ENCODE measurements around the gene TLR6. TPM values are rescaled to one million over a fixed set of nuclear protein-coding genes. Genes with fewer than 3 reads are reported as not detected.

The TLR6 gene
- total RNA-seq, 1 experiment from 2014 or later = not detected

DNA sequence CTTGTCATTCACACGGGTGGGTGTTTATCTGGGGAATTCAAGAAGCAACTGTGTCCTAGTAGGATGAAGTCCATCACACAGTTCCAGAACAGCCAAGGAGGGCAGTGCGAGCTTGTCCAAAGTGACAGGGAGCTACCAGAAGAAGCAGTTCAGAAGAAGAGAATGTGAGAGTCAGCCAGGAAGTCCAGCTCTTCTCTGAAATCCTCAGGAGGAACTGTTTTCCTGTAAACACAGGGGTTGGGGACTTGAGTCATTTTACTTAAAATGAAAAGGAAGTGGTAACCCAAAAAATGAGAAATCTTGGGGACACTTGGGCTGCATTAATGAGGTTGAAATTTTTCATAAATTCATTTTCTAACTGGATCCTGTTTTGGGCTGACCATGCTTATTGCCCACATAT is 65.6 kb downstream of the TLR6 start:
- H3K36me3 ChIP-seq (ENCODE audit: control insufficient read depth, insufficient read depth, low read length) = no peaks in the 10 kb centered on the region
- Mint-ChIP-seq H3K27ac (ENCODE audit: unreplicated experiment) (no peak overlapping the region), H3K4me1 (ENCODE audit: low read depth, unreplicated experiment) (peaks cover 6% of the 10 kb centered on the region), H3K9me3 (ENCODE audit: unreplicated experiment) (no peaks in the 10 kb centered on the region), H3K27me3 (ENCODE audit: insufficient read depth, unreplicated experiment) (peaks cover 14% of the 10 kb centered on the region), H3K4me3 (ENCODE audit: unreplicated experiment) (no peak overlapping the region), H3K36me3 (ENCODE audit: insufficient read depth, unreplicated experiment) (no peaks in the 10 kb centered on the region)
- TF ChIP-seq, protein P1, sequence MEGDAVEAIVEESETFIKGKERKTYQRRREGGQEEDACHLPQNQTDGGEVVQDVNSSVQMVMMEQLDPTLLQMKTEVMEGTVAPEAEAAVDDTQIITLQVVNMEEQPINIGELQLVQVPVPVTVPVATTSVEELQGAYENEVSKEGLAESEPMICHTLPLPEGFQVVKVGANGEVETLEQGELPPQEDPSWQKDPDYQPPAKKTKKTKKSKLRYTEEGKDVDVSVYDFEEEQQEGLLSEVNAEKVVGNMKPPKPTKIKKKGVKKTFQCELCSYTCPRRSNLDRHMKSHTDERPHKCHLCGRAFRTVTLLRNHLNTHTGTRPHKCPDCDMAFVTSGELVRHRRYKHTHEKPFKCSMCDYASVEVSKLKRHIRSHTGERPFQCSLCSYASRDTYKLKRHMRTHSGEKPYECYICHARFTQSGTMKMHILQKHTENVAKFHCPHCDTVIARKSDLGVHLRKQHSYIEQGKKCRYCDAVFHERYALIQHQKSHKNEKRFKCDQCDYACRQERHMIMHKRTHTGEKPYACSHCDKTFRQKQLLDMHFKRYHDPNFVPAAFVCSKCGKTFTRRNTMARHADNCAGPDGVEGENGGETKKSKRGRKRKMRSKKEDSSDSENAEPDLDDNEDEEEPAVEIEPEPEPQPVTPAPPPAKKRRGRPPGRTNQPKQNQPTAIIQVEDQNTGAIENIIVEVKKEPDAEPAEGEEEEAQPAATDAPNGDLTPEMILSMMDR (IDR thresholded peaks at IDR 0.05; ENCODE audit: insufficient read depth in 1 of 2, low read depth in 1 of 2, low read length in 1 of 2, severe bottlenecking in 1 of 2, unreplicated experiment in 1 of 2) = no peak
- intact Hi-C loops (cut with micrococcal nuclease; ENCODE audit: unreplicated experiment) = no loop called here
- CTCF ChIA-PET = no interaction called here
- H3K27me3 ChIP-seq (replicated peaks; ENCODE audit: control insufficient read depth, insufficient read depth, low read length) = no peaks in the 10 kb centered on the region
- DNase-seq = no peak
- no peak overlapping the region for H3K4me3 ChIP-seq (ENCODE audit: low read depth, low read length)
- no peaks in the 10 kb centered on the region for H3K4me1 ChIP-seq
- no peaks in the 10 kb centered on the region; the same call in 1 of the 2 replicates for H3K9me3 ChIP-seq
- POLR2A ChIA-PET = no interaction called here
- no TSS peak for BruUV-seq (replicated peaks)

- no peaks in the 10 kb centered on the region for H3K27me3 ChIP-seq (replicated peaks; ENCODE audit: control insufficient read depth, insufficient read depth, low read length)
These were observed 68.3 kb downstream of the TLR6 start for GRCh38 chr4:38788317-38788716.

DNA sequence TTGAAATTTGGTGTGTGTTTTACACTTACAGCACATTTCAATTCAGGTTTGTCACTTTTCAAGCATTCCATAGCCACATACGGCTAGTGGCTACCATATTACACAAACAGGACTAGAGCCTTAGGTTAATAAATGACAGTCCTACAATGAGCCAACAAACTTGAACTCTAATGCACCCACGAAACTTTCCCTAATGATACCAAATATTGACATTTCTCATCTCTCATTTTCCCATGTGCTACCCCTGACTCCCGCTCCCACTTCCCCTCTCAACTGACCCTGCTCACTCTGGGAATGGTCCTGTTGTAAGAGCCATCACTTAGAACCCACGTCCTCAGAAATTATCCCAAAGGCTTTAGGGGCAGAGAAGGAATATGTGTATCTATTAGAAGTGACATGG is 68.9 kb downstream of the TLR6 start:
- Mint-ChIP-seq H3K27me3 (ENCODE audit: insufficient read depth, unreplicated experiment) (peaks cover 6% of the 10 kb centered on the region), H3K36me3 (ENCODE audit: insufficient read depth, unreplicated experiment) (no peaks in the 10 kb centered on the region), H3K4me3 (ENCODE audit: unreplicated experiment) (no peak overlapping the region), H3K27ac (ENCODE audit: unreplicated experiment) (no peak overlapping the region), H3K4me1 (ENCODE audit: low read depth, unreplicated experiment) (peaks cover 6% of the 10 kb centered on the region), H3K9me3 (ENCODE audit: unreplicated experiment) (no peaks in the 10 kb centered on the region)
- no peaks in the 10 kb centered on the region for H3K27me3 ChIP-seq (replicated peaks; ENCODE audit: control insufficient read depth, insufficient read depth, low read length)
- TF ChIP-seq, protein P1 (IDR thresholded peaks at IDR 0.05; ENCODE audit: insufficient read depth in 1 of 2, low read depth in 1 of 2, low read length in 1 of 2, severe bottlenecking in 1 of 2, unreplicated experiment in 1 of 2) = no peak
- ChIA-PET CTCF (no interaction called here), POLR2A (no interaction called here)
- H3K4me1 ChIP-seq = no peaks in the 10 kb centered on the region
- H3K36me3 ChIP-seq (ENCODE audit: control insufficient read depth, insufficient read depth, low read length) = no peaks in the 10 kb centered on the region
- no TSS peak for BruUV-seq (replicated peaks)
- H3K4me3 ChIP-seq (ENCODE audit: low read depth, low read length) = no peak overlapping the region
- intact Hi-C loops (cut with micrococcal nuclease; ENCODE audit: unreplicated experiment) = no loop called here
- no peaks in the 10 kb centered on the region; the same call in 1 of the 2 replicates for H3K9me3 ChIP-seq
- DNase-seq = no peak

More at GRCh38 chr4:38788317-38788716, 68.3 kb downstream of the TLR6 start:
- H3K27me3 Mint-ChIP-seq (ENCODE audit: insufficient read depth, unreplicated experiment) = peaks cover 4% of the 10 kb centered on the region
- TF ChIP-seq, protein P1 (IDR thresholded peaks at IDR 0.05; ENCODE audit: insufficient read depth in 1 of 2, low read depth in 1 of 2, low read length in 1 of 2, severe bottlenecking in 1 of 2, unreplicated experiment in 1 of 2) = no peak
- H3K4me3 Mint-ChIP-seq (ENCODE audit: unreplicated experiment) = no peak overlapping the region
- ChIA-PET CTCF (no interaction called here), POLR2A (no interaction called here)
- H3K4me1 Mint-ChIP-seq (ENCODE audit: low read depth, unreplicated experiment) = peaks cover 6% of the 10 kb centered on the region
- BruUV-seq (replicated peaks) = no TSS peak
- intact Hi-C loops (cut with micrococcal nuclease; ENCODE audit: unreplicated experiment) = no loop called here
- H3K9me3 Mint-ChIP-seq (ENCODE audit: unreplicated experiment) = no peaks in the 10 kb centered on the region
- no peaks in the 10 kb centered on the region for H3K4me1 ChIP-seq
- DNase-seq = no peak
- H3K4me3 ChIP-seq (ENCODE audit: low read depth, low read length) = no peak overlapping the region
- H3K9me3 ChIP-seq = no peaks in the 10 kb centered on the region; the same call in 1 of the 2 replicates
- no peak overlapping the region for H3K27ac Mint-ChIP-seq (ENCODE audit: unreplicated experiment)
- no peaks in the 10 kb centered on the region for H3K36me3 Mint-ChIP-seq (ENCODE audit: insufficient read depth, unreplicated experiment)
- H3K36me3 ChIP-seq (ENCODE audit: control insufficient read depth, insufficient read depth, low read length) = no peaks in the 10 kb centered on the region

Data from Caco-2 (cell line).